ENCODE data around the gene PRR5L.

PRR5L gene

DNA sequence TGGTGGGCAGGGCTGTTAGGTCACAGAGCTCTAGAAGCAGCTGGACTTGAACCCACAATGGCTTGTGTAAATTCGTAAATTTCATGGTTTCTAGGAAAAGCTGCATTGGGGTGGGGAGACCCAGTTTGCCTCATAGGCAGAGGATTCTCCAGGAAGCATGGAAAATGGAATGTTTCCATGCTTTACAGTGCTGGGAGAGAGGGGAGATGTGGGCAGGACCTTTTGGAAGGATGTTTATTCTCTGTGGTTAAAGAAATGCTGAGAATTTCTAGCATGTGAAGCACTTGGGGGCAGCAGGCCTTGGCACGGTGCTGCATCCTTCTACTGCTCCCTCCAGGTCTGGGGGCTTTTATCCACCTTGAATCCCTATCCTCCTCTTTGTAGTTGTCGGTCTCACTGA is 167.7 kb downstream of the PRR5L start:
- Histone ChIP-seq H3K9me2 (replicated peaks; ENCODE audit: insufficient read depth, low read length) (no peaks in the 10 kb centered on the region), H3K4me2 (ENCODE audit: low read depth, low read length) (no peak overlapping the region), H3K4me1 (ENCODE audit: low read length) (no peaks in the 10 kb centered on the region), H3F3A (ENCODE audit: insufficient read depth, low read length) (no peaks in the 10 kb centered on the region), H3K27ac (ENCODE audit: low read length) (no peak overlapping the region), H3K9me3 (replicated peaks; ENCODE audit: insufficient read depth, low read length) (no peaks in the 10 kb centered on the region), H3K9ac (ENCODE audit: low read length) (no peak overlapping the region), H3K79me2 (ENCODE audit: low read length) (no peaks in the 10 kb centered on the region), H3K27me3 (replicated peaks; ENCODE audit: insufficient read depth, low read length) (no peaks in the 10 kb centered on the region), H3K4me3 (ENCODE audit: low read length) (no peak overlapping the region), H3K36me3 (replicated peaks; ENCODE audit: insufficient read depth, low read length) (no peaks in the 10 kb centered on the region), H2AFZ (ENCODE audit: low read length) (no peak overlapping the region), H4K20me1 (ENCODE audit: insufficient read depth, low read length) (no peaks in the 10 kb centered on the region)
- no peak for DNase-seq
- TF ChIP-seq, protein P1, sequence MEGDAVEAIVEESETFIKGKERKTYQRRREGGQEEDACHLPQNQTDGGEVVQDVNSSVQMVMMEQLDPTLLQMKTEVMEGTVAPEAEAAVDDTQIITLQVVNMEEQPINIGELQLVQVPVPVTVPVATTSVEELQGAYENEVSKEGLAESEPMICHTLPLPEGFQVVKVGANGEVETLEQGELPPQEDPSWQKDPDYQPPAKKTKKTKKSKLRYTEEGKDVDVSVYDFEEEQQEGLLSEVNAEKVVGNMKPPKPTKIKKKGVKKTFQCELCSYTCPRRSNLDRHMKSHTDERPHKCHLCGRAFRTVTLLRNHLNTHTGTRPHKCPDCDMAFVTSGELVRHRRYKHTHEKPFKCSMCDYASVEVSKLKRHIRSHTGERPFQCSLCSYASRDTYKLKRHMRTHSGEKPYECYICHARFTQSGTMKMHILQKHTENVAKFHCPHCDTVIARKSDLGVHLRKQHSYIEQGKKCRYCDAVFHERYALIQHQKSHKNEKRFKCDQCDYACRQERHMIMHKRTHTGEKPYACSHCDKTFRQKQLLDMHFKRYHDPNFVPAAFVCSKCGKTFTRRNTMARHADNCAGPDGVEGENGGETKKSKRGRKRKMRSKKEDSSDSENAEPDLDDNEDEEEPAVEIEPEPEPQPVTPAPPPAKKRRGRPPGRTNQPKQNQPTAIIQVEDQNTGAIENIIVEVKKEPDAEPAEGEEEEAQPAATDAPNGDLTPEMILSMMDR (IDR thresholded peaks at IDR 0.05; ENCODE audit: low read length), result no peak
- TF ChIP-seq EZH2 (optimal IDR thresholded peaks at IDR 0.05; ENCODE audit: low read depth, low read length), result no peak
- TF ChIP-seq EZH2phosphoT487 (IDR thresholded peaks at IDR 0.05; ENCODE audit: low read length), result no peak

DNA sequence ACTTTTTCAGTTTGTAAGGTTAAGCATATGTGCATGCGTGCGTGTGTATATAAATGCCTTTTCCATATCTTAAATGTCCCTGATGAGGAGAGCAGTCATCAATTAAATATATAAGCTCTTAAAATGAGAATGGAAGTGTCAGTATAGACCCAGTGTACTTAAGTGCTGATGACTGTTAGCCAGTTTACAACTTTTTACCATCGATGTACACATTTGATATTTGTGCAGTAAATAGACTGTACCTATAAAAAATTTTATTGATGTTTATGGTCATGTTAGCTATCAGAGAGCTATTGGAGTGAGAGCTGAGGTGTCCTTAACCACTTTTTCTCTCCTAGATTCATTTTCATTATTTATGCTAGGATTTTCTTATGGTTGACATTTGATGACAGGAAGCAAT is 168.6 kb downstream of the PRR5L start:
- H3K79me2 ChIP-seq (ENCODE audit: low read length), result no peaks in the 10 kb centered on the region
- no peaks in the 10 kb centered on the region for H4K20me1 ChIP-seq (ENCODE audit: insufficient read depth, low read length)
- no peak for DNase-seq
- H3F3A ChIP-seq (ENCODE audit: insufficient read depth, low read length), result no peaks in the 10 kb centered on the region
- no peak overlapping the region for H3K4me2 ChIP-seq (ENCODE audit: low read depth, low read length)
- no peak overlapping the region for H3K9ac ChIP-seq (ENCODE audit: low read length)
- no peaks in the 10 kb centered on the region for H3K9me2 ChIP-seq (replicated peaks; ENCODE audit: insufficient read depth, low read length)
- H3K9me3 ChIP-seq (replicated peaks; ENCODE audit: insufficient read depth, low read length), result no peaks in the 10 kb centered on the region
- no peak overlapping the region for H2AFZ ChIP-seq (ENCODE audit: low read length)
- H3K4me1 ChIP-seq (ENCODE audit: low read length), result no peaks in the 10 kb centered on the region
- no peak overlapping the region for H3K4me3 ChIP-seq (ENCODE audit: low read length)
- no peak overlapping the region for H3K27ac ChIP-seq (ENCODE audit: low read length)
- TF ChIP-seq EZH2 (optimal IDR thresholded peaks at IDR 0.05; ENCODE audit: low read depth, low read length), result no peak
- TF ChIP-seq EZH2phosphoT487 (IDR thresholded peaks at IDR 0.05; ENCODE audit: low read length), result no peak
- TF ChIP-seq, protein P1 (IDR thresholded peaks at IDR 0.05; ENCODE audit: low read length), result no peak
- no peaks in the 10 kb centered on the region for H3K27me3 ChIP-seq (replicated peaks; ENCODE audit: insufficient read depth, low read length)
- no peaks in the 10 kb centered on the region for H3K36me3 ChIP-seq (replicated peaks; ENCODE audit: insufficient read depth, low read length)

DNA sequence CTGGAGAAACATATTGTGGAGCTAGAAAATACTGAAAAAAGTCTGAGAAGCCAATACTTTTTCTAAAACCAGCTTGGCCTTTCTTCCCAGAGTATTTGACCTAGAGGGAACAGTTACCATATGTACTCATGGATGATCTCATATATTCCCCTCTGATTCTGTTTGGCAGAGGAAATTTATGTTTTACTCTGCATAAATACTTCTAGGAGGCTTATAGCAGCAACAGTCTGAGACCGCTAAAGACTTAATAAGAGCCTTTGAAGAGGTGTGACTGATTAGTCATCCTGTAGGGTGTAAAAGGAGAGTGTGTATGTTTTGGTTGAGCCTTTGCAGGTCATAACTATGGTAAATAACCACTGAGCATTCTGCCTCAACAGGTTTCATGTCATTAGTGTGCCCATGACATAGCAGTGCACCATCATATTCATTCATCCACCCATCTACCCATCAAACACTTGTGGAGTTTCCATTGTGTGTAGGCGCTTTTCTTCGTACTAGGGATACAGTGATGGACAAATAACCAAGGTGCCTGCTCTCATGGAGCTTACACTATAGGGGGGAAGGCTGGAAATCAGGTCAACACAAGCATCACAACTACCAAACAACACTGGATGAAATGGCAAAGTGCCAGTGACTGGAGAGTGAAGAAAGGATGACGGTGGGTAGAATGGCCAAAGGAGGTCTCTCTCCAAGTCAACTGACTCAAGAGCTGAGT is 169.5 kb downstream of the PRR5L start:
- H3K4me2 ChIP-seq (ENCODE audit: low read depth, low read length), result no peak overlapping the region
- no peak overlapping the region for H3K9ac ChIP-seq (ENCODE audit: low read length)
- DNase-seq, result no peak
- no peaks in the 10 kb centered on the region for H3K27me3 ChIP-seq (replicated peaks; ENCODE audit: insufficient read depth, low read length)
- no peaks in the 10 kb centered on the region for H3K9me3 ChIP-seq (replicated peaks; ENCODE audit: insufficient read depth, low read length)
- no peak overlapping the region for H3K4me3 ChIP-seq (ENCODE audit: low read length)
- TF ChIP-seq EZH2 (optimal IDR thresholded peaks at IDR 0.05; ENCODE audit: low read depth, low read length), result no peak
- TF ChIP-seq EZH2phosphoT487 (IDR thresholded peaks at IDR 0.05; ENCODE audit: low read length), result no peak
- TF ChIP-seq, protein P1 (IDR thresholded peaks at IDR 0.05; ENCODE audit: low read length), result no peak
- no peaks in the 10 kb centered on the region for H3K36me3 ChIP-seq (replicated peaks; ENCODE audit: insufficient read depth, low read length)
- no peaks in the 10 kb centered on the region for H3F3A ChIP-seq (ENCODE audit: insufficient read depth, low read length)
- no peak overlapping the region for H3K27ac ChIP-seq (ENCODE audit: low read length)
- H3K79me2 ChIP-seq (ENCODE audit: low read length), result no peaks in the 10 kb centered on the region
- no peaks in the 10 kb centered on the region for H3K9me2 ChIP-seq (replicated peaks; ENCODE audit: insufficient read depth, low read length)
- H2AFZ ChIP-seq (ENCODE audit: low read length), result no peak overlapping the region
- no peaks in the 10 kb centered on the region for H3K4me1 ChIP-seq (ENCODE audit: low read length)
- H4K20me1 ChIP-seq (ENCODE audit: insufficient read depth, low read length), result no peaks in the 10 kb centered on the region

Data from MM.1S (cell line).